Measurements from ENCODE around the gene PCSK6.
"Not testable (repeated sequence)": the region's sequence is repeated elsewhere in the genome, so short reads cannot be mapped to it uniquely, and the experiment has no call there.

The PCSK6 gene

DNA sequence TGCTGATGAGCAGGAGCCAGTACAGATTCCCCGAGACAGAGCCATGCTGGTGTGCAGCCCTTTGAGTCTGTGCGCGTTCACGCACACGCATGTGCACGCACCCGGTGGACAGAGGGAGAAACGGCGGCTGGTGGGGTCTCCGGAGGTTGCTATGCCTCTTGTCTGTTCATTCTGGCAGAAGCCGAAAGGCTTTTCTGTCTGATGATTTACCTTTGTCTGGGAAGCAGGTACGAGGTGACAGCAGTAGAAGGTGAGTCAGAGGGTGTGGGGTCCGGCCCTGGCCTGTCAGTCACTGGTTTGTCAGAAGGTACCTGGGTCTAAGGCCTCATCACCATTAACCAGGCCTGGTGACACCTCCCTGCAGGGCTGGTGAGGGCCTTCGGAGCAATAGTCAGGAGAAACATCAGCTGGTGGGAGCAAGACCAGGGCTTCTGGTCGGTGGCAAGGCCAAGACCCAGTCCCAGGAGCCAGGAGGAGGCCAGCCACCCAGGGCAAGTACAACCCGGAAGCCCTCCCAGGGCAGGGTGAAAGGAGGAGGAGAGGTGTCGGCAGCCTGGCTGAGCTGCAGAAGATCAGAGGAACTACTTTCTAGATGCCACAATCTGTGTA is 7.5 kb downstream of the PCSK6 start:
- DNase-seq: no peak

DNA sequence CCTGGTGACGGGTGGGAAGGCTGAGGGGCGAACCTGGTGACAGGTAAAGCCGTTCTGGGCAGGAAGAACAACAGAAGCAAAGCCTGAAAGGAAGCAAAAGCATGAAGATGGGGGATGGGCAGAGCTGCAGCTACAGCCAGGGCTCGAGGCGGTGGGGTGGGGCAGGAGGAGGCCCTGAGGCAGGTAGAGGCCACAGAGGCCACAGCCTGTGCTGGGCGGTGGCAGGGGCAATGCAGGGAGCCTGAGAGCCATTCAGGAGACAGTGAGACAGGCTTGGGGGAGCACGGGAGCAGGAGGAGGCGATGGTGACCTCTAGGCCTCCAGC is 8.2 kb downstream of the PCSK6 start:
- no peak for DNase-seq

DNA sequence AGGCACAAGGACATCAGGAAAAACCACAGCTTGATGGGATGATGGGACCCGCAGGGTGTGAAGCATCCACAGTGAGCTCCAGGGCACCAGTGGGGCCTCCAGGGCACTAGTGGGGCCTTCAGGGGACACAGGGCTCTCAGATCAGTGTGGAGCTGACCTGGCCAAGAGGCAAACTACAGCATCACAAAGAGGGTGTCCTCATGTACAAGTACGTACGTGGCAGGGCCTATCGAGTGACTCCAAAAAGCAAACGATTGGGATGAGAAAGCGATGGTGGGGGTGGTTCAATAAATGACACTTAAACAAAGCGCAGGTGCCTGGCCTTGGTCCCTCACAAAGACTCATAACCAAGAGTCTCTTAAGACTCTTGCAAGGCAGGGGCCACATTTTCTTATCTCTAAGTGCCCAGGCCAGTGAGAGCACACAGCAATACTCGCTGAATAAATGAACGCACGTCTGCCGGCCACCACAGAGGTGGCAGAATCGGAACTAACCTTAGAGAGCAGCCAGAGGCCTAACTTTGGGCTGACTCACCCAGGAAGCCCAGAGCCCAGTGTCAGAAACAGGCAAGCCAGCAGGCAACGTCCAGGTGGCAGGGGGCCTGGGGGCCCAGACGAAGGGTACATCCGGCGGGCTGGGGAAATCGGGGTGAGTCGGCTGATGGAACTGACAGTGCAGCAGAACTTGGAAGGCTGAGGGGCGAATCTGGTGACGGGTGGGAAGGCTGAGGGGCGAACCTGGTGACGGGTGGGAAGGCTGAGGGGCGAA is 8.7 kb downstream of the PCSK6 start:
- DNase-seq: no peak

DNA sequence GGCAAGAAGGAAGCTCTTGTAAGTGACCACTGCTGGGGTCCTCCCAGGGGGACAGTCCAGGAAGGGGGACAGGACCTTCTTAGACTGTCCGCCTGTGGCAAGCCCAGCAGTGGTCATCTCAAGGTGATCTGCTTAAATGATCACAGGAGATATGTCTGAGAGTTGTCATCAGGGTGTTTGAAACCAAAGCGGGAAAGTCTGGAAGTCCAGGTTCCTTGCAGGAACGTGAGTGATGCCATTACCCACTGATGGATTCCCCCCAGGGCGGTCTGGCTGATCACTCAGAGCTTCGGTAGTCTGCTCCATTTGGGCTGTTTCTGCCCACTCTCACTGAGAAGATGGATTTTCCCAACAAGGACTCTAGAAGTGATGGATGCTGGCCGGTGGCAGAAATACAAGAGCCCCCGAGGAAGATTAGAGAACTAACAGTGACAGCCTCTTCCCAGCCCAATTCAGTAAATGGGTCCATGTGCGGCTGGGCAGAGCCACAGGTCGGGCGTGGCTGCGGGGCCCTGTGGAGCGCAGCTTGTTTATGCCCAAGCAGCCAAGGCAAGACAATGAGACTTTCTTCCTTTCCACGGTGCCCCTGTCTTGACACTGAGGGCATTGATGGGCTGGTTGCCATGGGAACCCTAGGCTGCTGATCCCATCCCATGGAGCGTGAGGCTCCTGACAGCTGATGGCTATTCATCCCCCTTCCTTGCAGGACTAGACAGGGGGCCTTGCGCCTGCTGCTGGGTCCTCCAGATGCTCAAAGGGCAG is 9.5 kb downstream of the PCSK6 start:
- DNase-seq: no peak

DNA sequence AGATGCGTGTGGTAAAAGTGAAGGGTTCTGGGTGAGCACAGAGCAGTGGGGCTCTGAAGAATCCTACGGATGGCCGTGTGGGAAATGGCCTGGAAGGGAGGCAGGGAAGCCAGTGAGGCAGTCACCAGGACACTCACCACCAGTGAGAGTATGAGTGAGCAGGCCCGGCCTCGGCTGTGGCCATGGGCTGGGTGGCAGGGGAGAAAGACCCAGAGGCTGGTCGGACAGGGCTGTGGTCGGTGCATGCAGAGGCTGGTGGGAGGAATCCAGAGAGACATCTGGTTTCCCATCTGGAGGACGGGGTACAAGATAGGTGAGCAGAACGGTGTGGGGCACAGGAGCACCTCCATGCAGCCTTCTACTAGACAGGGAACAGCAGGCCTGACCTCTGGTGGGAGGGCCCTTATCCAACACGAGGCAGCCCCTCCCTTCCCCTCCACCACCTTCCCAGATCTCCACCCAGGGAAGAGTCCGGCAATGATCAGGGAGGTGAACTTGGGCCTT is 10.1 kb downstream of the PCSK6 start:
- no peak for DNase-seq

DNA sequence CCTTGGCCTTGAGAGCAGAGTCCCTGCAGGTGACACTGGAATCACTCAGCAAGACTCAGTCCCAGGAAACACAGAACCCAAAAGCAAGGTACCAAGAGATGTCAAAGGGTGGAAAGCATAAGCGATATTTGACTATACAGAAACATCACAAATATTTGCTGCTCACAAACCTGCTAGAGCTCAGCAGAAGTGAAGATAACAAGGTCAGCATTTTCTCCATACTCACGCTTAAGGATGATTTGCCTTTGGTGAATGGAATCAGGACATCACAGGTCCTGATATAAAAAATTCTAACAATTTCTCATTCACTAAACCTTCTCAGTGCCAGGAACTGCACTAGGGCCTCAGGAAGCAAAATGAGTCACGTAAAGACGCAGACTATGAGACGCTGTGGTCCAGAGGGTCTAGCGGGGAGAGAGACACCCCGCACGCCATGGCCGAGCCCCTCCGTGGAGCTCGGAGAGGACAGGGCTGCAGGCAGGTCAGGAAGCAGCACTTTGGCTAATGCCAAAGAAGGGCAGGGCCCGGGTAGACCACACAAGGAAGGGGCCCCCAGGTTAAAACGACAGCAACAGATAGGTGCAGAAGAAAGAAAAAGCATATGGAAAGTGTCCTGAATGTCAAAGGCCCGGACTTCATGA is 10.7 kb downstream of the PCSK6 start:
- DNase-seq: no peak

DNA sequence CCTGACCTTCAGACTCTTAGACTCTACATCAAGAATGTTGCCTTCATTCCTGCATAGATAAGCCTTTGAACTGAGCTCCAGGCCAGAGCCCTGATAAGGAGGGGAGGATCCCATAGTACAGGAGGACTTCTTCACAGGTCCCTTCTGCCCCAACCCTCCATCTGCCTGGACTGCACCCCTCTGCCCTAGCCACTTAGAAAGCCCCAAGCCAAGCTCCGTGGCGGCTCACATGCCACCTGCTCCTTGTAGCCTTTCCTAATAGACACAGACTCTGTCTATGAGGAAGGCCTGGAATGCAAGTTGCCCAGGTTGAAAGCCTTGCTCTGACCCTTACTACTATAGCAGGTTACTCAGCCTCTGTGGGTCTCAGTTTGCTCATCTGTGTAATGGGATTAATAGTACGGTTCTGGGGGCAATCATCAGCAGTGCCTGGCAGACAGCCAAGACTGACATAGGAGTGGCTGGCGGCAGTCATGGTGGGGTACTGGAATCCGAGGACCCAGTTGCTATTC is 11.6 kb downstream of the PCSK6 start:
- DNase-seq: no peak

DNA sequence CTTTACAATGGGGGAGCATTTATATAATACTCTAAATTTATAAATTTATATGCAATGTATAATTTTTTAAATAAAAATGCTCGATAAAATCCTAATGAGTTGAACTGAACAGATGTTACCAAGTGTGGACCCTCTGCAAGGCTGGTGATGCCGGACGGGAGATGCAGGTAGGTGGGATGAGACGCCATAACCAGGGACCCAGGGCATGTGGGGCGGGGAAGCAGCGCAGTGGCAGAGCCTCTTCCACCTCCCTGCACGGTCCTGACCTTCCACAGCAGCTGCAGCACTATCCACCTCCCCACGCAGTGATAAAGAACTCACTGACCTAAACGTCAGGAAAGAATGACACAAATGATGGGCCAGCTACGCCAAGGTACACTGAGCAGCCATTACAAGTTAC is 12.8 kb downstream of the PCSK6 start:
- no peak for DNase-seq

DNA sequence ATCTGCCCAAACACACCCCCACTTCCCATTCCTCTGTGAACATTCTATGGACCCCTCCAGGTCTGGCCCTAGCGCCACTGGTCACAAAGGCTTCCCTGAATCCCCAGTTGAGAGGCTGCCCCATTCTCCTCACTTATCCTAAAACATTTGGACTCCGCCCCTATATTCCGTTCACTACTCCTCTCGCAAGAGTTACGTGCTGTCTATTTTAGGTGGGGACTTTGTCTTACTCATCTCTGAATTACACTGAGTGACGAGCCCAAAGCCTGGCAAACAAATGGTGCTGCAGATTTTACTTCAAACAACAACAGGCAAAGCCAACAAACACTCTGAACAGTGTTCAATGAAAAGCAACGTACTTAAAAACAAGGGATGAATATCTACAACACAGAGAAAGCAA is 14.5 kb downstream of the PCSK6 start:
- DNase-seq: no peak

DNA sequence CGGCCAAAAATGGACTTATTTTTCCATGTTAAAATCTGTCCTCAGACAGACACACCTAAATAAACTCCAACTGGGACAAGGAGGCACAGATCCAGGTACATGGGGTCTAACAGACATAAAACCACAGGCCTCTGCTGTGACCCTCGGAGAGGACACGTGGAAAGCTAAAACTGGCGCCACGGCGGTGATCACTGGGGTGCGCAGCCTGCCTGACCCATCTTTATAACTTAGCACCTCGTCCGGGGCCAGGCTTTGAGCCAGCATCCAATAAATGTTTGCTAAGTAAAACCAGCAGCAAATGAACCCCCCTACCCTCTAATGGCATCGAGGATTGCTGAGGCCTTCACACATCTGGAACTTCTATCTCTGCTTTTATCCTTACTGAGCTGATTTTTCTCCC is 15.3 kb downstream of the PCSK6 start:
- no peak for DNase-seq

DNA sequence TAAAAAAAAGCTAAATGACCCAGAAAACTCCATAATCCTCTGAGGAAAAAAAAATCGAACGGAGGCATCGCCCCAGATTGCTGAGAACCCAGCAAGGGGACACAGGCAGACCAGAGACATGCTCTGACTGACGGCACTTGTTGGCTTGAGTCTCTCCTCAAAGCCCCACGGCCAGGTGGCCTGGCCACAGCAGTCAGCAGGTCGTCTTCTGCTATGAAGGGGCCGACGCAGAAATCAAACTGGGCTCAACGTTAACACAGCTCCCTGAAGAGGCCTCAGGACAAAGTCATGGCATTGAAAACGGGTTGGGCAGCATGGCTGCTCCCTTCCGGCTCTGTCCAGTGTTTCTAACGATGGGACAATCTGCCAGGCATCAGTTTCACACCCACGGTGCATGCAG is 17.5 kb downstream of the PCSK6 start:
- DNase-seq: no peak

DNA sequence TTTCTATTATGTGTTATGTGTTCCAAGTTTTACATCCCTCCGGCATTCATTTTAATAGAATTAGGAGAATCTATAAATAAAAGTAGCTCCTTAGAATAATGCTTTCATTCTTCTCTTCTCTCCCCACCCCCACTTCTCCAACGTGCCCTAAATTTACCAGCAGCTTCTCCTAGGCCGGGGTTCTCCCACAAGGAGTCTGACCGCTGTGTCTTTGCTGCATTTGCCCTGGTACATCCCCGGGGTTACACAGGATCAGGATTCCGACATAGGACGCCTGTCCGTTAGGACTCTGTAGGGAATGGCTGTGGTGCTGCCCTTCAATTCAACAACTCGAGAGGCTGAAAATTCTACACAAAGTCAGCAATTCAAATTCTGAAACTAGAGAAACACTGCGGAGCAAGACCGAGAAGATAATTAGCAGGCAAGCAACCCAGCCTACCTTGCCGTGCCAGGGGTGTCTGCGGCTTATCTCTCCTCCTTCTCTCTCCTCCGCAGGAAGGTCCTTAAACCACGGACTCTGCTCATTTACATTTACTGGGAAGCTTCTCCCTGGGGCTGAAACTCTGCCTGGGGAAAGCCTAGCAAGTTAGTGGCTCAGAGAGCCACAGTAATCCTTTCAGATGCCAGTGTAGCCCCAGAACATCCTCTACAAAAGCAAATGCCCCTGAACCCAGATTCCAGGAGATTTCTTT is 18.8 kb downstream of the PCSK6 start:
- no peak for DNase-seq

DNA sequence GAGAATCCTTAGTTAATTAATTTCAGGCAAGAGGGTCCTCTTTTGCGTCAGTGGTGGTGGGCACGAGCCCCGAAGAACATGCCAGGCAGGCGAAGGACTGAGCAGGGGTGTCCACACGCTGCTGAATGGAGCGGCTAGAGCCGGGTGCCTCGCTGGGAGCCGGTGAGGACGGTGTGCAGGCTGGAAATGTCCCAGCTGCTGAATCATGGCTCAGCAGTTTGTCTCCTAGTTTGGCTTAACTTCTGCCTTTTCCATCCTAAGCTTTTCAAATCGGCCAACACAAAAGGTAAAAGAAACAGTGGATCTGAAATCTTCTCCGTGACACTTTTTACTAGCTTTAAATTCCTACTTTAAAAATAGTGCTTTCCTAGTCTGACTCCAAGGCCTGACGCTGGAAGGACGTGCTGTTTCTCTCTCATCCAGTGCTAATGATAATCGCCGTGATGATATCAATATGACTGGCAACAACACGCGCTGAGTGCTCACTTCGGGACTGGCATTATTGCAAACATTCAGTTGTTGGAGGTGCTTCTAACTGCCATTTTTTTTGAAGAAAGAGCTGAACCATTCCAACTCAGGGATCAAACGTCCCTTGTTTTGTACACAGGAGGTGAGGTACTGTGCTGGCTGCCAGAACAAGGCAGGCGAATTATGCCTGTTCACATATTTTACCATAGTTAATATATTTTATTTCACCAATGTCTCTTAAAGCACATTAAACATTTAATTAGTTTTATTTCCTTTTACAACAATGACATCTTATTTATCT is 19.8 kb downstream of the PCSK6 start:
- no peak for DNase-seq

DNA sequence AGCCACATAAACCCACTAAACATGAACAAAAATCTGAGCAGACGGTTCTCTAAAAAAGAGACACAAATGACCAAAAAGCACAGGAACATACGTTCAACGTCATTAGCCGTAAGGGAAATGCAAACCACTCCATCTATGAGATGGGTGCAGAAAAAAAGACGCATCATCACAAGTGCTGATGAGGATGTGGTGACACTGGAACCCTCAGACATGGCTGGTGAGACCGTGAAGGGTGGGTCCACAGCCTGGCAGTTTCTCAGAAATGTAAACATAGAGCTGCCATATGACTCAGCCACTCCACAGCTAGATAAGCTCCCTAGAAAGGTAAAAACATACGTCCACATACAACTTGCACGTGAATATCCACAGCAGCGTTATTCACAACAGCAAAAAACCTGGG is 23.3 kb downstream of the PCSK6 start:
- no peak for DNase-seq

DNA sequence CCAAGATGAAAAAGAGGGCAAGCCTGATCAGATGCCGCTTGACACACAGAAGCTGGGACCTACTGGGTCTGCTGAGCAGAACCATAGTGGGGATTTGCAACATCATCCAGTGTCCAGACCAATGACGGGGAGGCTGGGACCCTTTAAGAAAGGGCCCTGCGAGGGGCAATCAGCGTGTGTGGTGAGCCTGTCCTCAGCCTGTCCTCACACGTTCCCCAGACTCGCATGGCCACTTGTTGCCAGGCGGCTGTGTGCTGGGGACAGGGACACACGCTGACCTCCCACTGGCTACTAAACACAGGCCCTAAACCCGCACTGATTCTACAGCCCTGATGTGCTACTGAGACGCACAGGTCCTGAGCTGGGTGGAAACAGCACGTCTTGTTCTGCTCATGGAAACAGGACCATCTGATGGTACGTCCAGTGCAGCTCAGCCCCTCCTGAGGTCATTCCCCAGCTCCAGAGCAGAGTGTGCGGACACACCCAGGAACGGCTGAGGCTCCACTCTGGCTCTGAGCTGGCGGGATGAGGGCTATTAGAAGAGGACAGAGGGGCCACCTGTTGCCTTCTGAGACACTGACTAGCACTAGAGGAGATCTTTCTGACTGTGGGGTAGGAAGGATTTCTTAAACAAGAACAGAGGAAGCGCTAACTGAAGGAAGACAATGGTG is 24.4 kb downstream of the PCSK6 start:
- DNase-seq: no peak

DNA sequence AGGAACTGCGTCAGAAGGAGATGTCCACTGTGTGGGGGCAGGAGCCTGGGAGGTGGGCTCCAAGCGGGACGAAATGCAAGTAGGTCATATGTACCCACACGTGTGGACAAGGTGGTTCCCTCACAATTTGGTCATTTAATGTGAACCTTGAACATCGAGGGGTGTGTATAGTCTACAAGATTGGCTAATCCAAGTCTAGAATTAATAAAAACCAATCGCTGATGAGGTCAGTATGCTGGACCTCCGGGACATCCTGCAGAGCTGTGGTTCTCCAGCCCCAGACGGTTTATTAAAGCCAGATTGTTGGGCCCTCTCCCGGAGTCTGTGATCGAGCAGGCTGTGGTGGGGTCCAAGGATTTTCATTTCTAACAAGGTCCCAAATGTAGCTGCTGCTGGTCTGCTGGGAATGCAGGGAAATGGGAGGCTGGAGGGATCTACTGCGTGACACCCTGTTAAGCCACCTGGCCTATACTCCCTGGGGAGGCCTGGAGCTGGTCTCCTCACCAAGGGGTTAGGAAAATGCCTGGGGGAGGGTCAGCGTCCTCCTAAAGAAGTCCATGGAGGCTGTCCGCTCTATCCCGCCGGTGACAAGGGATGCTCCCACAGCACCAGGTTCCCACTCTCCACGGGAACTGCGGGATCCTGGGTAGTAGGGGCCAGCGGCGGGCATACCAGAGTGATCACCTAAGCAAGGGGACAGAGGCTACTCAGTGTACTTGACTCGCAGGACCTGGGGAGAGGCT is 25.1 kb downstream of the PCSK6 start:
- DNase-seq: no peak

DNA sequence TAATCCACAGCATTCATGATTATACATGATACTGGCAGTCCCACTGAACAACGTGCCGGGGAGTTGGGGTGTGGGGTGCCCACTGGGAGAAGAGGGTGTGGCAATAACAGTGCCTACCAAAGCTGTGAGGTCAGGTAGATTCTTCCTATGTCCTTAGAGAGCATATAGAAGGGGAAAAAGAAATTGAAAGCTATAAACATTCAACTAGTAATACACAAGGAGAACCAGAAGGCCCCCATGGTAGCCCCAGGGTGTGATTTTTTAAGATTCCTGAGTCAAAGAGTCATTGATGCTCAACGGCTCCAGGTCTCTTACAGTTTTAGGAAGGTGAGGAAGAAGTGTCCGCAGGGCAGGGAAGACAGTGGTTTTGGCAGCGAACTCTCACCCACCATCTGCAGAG is 25.8 kb downstream of the PCSK6 start:
- DNase-seq: not testable (repeated sequence)

DNA sequence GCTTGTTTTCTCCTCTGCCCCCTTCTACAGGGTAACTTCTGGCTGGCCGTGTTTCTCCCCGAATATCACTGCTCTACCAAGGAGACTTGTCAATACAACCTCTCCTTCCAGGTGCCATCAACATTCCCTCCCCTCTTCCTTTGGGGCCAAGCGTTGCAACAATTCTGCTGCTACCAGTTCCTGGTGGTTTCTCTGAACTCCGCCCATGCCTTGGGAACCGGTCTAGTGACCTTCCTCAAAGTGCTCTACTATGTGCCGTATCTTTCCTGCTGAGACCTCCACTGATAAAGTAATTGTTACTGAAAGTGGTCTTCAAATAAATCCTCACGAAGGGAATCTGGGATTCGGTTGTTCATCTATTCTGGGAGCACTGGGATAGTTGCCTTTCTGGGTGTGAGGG is 26.2 kb downstream of the PCSK6 start:
- no peak for DNase-seq

DNA sequence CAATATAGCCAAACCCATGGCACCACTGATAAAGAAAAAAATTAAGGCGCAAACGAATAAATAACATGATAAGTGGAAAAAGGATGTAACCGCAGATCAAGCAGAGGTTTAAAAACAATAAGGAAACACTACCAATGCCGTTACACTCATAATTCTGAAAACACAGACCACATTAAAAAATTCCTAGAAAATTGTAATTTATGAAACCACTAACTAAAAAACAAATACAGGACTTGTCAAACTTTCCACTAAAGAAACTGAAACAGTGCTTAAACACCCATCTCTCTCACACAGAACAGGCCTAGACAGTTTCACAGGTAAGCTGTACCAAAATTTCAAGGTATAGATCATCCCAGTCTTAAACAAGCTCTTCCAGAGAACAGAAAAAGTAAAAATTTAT is 28.4 kb downstream of the PCSK6 start:
- DNase-seq: no peak

DNA sequence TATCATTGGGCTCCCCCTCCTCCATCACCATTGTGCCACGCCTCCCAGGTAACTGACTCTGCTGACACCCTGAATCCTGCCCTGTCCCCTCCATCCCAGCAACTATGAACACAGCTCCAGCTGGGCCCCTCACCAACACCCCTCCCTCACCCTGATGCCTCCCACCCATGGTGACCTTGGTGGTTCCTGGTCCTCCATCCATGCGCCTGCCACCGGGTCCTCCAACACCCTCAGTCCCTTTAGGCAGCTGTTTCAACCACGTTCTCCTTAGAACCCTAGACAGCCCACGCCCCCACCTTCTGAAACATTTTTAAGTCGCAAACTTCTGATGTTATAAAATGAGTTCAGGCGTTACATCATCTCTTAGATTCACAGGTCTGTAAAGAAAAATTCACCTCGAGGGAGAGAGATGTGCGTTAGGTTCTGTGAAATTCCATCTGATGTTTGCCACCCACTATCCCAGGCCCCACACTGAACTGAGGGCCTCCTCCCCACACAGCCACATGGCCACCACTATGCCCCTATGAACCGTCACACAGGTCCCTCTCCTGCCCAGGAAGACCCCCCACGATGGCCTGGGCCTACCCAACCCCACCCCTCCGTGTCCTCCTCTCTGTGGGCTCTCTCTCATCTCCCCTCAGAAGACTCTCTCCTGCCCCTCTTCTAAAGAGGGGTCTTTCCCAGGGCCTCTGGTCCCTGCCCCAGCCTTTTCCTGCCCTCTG is 29.8 kb downstream of the PCSK6 start:
- no peak for DNase-seq

Measured in NCI-H2081 (cell line).